Measurements from ENCODE around the gene INO80E.

DNA sequence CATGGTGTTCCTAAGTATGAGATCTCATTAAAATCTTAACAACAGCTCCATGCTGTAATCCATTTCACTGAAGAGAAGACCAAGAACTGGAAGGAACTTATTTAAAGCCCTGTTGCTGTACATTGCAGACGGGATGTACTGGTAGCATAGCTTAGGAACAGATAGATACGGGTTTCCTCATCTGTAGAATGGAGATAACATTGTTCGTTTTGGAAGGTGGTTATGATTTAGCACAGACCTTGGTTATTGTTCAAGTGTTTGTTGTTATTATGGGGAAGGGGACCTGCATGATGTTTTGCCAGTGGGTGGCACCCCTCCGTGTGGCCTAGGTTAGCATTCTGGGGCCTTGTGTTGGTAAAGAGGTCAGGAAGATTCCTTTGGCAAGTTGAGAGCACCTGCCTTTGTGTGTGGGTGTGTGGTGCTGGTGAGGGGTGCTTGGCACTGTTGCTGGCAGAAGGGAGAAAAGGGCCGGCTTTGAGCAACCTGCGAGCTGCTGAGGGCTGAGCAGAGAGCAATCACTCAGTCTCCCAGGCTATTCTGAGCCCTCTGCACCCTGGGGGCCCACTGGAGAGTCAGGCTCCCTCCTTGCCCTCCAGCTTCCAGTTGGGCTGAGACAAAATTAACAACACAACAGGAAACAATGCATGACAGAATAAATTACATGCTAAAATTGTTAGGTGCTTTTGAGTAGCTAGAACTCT is 20.1 kb upstream of the INO80E start:
- TF ChIP-seq, protein P1, sequence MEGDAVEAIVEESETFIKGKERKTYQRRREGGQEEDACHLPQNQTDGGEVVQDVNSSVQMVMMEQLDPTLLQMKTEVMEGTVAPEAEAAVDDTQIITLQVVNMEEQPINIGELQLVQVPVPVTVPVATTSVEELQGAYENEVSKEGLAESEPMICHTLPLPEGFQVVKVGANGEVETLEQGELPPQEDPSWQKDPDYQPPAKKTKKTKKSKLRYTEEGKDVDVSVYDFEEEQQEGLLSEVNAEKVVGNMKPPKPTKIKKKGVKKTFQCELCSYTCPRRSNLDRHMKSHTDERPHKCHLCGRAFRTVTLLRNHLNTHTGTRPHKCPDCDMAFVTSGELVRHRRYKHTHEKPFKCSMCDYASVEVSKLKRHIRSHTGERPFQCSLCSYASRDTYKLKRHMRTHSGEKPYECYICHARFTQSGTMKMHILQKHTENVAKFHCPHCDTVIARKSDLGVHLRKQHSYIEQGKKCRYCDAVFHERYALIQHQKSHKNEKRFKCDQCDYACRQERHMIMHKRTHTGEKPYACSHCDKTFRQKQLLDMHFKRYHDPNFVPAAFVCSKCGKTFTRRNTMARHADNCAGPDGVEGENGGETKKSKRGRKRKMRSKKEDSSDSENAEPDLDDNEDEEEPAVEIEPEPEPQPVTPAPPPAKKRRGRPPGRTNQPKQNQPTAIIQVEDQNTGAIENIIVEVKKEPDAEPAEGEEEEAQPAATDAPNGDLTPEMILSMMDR (IDR thresholded peaks at IDR 0.05; ENCODE audit: poor library complexity), result no peak
- no peak for TF ChIP-seq EZH2 (IDR thresholded peaks at IDR 0.05; ENCODE audit: borderline replicate concordance)
- no peak for TF ChIP-seq EZH2phosphoT487 (IDR thresholded peaks at IDR 0.05; ENCODE audit: low read depth, severe bottlenecking, unreplicated experiment)

Data from hepatocyte (in vitro differentiated cells).